Effector CD4-positive, alpha-beta T cell (primary cell): ENCODE results near the gene OR4F15. TPM values are rescaled to one million over a fixed set of nuclear protein-coding genes. Genes with fewer than 3 reads are reported as not detected.
"Not testable (repeated sequence)": the region's sequence is repeated elsewhere in the genome, so short reads cannot be mapped to it uniquely, and the experiment has no call there.

Experiments used
- DNase-seq: peaks from one replicate; pipeline ENCODE4 v3.0.0-alpha.2; 2020
- total RNA-seq: gene quantifications from one replicate; lab custom pipeline; 2026; lab: John Stamatoyannopoulos, UW

OR4F15 gene, protein sequence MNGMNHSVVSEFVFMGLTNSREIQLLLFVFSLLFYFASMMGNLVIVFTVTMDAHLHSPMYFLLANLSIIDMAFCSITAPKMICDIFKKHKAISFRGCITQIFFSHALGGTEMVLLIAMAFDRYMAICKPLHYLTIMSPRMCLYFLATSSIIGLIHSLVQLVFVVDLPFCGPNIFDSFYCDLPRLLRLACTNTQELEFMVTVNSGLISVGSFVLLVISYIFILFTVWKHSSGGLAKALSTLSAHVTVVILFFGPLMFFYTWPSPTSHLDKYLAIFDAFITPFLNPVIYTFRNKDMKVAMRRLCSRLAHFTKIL
- not detected for total RNA-seq

DNA sequence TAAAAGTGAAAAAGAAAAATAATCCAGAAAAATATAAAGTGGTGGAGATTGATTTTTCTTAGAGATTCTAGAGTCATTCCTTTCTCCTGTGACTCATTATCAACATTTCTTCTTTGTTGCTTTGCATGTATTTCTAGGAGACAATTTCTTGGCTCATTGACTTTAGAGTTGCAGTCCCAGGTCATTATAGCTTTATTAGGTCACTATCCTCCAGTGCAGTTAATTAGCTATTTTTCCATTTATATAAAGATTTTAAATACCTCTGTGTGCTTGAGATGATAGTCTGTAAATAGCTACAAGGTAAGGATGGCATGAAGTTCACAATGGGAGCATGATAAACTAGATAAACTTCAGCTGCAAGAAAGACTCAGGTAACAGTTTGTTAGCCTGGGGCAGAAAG is at the start of gene OR4F15:
OR4F15 (plus strand) TSS at position 301 of the 400 bp plus-strand sequence. CDS start 5,985 bp downstream, outside the sequence.
- no peak for DNase-seq

DNA sequence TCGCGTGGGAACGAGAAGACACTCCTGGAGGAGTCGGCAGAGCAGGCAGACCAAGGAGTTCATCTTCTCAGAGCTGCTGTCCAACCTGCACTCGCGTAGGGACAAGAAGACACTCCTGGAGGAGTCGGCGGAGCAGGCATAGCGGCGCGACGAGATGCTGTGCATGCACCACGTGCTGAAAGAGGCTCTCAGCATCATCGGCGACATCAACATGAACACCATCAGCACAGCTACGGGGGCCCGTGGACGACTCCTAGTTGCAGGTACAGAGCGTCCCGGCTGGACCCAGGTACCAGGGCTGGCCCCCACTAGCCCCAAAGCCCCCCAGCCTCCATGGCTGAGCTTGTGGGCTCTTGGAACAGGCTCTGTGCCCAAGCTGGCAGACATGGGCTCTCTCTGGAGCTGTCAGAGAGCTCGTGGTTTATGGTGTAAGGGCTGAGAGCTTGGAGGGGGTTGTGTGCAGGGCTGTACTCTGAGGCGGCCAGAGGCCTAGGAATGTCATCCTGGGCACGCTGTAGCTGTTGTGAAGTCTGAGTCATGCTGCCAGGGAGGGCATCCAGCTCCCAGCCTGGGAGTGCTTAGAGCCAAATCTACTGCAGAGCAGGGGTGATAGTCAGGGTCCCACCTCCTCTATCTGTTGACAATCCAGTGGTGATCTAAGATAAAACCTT is 47.2 kb upstream of the OR4F15 start:
- DNase-seq: not testable (repeated sequence)

DNA sequence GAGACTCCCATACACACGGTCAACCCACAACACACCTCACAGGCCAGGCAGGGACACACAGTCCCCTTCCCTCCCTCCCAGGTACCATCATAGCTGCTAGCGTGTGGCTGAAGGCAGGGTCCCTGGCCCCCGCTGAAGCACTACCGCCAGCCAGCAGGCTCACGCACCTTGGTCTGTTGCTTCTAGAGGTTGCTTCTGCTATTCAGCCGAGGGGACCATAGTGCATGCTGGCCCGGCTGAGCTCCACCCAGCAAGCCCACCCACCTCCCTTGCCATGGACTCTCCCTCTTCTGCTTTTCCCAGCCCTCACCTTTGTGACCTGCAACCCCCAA is 46.7 kb upstream of the OR4F15 start:
- not testable (repeated sequence) for DNase-seq

DNA sequence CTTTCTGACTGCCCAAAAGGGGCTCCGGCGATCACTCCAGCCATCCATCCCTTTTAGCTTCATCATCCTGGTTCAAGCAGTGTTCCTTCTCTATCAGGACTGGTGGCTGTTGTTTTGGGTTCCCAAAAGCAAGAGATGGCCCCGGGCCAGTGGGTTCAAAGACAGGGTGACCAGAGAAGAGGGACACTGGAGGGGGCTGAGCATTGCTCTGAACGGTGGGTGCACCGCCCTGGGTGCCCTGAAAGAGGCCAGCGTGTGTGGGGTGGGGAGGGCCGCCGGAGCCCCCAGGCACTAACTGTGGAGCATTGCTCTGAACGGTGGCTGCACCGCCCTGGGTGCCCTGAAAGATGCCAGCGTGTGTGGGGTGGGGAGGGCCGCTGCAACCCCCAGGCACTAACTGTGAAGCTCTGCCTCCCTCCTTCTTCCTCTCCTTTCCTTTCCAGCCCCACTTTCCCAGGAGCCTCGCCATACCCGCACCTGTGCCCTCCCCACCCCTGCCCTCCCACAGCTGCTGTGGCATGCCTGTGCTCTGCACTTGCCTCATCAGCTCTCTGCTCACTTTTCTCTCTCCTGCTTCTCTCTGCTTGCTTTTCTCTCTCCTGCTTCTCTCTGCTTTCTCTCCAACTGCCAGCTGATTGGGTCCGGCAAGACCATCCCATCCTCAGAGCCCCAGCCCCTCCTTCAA is 46.1 kb upstream of the OR4F15 start:
- no peak for DNase-seq

DNA sequence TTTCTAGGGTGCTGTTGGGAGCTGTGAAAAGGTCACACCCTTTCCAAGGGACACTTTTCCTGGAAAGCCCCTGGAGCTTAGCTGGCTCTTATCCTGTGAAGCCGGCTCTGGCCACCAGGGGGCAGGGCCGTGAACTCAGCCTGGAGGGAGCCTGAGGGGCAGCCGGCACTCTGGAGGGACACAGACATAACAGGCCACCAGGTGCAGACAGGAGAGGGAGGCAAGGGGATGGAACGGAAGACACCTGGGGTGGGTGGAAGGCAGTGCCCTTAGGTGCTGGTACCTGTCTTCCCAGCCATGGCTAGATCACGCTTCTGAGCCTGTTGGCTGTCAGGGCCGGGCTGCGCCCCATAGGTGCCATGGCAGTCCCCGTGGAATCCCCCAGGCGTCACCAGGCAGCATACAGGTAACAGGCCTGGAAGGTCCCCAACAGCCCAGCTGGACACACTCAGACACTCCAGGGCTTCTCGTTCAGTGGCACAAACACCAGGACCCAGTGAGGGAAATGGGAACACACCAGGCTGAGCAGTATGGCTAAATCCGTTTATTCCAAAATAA is 44.8 kb upstream of the OR4F15 start:
- not testable (repeated sequence) for DNase-seq

DNA sequence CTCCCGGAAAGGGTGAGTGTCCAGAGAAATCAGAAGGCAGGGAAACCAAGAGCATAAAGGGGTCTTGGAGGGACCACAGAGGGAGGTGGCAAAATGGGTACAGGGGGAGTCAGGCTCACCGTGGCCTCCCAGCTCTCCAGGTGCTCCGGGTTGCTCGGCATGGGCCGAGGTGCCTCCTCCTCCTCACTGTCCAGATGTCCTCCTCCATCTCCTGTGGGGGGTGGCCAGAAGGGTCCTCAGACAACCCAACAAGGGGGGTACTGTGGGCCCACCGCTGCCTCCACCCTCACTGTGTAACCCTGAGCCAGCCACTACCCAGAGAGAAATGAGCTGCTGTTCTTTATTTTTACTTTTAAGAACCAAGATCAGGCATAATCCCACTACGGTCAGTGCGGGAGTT is 39.1 kb upstream of the OR4F15 start:
- no peak for DNase-seq

DNA sequence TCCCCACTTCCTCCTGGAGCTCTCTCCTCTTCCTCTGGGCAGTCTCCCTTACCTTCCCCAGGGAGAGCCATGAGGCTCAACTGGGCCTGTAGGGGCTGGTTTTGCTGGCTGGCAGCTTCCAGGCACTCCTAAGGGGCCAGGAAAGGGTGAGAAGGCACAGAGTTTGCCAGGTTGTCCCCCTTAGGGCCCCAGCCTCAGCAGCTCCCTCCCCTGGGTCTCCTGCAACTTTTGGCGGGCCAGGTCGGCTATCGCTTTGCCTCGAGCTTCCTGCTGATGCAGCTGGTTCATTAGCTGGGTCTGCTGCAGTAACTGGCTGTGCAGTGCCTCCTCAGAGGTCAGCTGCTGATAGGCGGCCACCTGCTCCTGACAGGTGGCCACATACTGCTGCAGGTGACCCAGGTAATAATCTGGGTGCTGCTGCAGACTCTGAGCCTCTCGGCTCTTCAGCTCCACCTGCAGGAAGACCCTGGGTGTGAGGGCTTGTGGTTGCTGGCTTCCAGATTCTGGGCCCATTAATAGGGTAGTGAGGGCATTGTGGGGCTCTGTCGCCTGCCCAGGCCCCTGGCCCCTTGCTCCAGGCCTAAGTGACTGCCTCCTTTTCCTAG is 38.4 kb upstream of the OR4F15 start:
- DNase-seq: no peak

DNA sequence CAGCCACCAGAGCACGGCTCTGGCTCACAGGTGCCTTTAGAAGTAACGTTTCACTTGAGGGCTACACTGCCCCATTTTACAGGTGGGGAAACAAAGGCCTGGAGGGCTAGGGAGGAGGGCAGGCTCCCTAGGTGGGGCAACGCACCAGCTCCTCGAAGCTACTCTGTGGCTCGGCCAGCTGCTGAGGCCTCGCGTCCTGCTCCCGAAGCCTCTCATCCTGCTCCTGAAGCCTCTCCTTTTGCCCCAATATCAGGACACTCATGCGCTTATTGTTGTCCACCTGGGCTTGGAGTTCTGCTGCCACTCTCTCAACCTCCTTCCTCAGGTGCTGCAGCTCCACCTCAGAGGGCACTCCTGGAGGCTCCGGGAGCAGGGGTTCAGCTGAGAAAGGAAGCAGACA is 36.9 kb upstream of the OR4F15 start:
- no peak for DNase-seq

DNA sequence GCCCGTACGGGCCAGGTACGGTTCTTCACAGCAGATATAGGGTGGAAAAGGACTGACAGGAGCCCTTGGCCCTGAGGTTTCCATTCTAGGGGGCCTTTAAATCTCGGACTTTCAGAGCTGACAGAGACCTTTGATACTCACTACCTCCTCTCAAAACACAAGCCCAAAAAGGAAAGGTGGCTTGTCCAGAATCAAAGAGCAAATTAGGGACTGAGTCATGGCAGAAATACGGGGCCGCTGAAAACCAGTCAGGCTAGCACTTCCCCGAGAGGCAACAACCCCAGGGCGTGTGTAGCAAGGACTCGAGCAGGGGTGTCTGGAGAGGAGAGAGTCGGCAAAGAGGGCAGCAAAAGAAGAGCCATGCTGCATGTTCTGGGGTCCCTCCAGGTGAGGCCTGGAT is 33.4 kb upstream of the OR4F15 start:
- not testable (repeated sequence) for DNase-seq

DNA sequence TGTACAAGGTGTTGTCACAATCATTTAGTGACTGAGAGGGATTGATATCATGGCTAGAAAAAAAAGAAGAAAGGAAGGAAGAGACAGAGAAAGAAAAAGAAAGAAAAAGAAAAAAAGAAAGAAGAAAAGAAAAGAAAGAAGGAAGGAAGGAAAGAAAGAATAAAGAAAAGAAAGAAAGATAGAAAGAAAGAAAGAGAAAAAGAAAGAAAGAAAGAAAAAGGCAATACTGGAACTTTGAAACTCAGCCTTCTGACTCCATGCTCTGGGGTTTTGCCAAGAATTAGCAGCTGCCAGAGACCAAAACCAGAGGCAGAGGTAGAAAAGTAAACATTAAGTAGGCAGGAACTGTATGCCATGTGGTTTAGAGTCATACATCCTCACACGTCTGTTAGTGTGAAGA is 31.8 kb upstream of the OR4F15 start:
- not testable (repeated sequence) for DNase-seq

DNA sequence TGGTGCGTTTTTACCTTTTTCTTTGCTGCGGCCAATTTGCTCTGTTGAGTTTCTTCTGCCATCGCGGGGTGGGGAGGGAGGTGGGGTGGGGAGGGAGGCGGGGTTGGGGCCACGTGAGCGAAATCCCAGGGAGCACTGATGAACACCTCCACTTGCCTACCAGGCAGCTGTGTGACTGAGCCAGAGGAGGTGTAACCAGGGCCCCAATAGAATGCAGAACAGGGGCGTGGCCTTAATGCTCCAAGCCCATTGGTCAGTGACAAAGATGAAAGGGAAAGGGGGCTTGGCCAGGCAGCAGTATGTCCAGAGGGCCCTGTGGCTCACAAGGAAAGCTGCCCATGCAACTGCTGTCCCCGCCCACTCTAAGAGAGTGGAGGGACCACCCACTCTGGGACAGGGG is 30.1 kb upstream of the OR4F15 start:
- no peak for DNase-seq

DNA sequence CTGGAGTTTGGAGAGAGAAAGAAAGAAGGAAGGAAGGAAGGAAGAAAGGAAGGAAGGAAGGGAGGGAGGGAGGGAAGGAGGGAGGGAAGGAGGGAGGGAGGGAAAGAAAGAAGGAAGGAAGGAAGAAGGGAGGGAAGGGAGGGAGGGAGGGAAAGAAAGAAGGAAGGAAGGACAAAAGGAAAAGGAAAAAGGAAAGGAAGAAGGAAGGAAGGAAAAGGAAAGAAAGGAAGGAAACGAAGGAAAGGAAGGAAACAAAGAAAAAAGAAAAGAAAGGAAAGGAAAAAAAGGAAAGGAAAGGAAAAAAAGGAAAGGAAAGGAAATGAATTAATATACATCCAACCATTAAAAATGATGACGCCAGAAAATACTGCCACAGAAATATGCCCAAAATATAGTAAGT is 27.4 kb upstream of the OR4F15 start:
- no peak for DNase-seq

DNA sequence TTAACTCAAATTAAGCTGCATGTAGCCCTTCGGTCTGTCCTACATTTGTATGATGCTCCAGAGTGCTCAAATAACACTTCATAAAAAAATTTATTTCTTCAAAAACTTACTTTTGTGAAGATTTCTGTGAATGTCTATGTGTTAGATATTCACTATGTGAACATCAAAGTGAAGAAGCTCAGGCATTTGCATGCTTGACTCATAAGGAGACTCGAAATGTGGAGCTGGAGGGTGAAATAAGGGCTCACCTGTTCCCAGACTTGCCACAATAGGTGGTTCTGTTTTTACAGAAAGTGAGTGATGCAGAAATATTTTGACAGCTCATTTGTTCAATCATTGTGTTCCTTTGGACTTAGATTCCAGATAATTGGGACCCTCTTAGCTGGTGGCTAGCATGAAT is 25.6 kb upstream of the OR4F15 start:
- DNase-seq: not testable (repeated sequence)

DNA sequence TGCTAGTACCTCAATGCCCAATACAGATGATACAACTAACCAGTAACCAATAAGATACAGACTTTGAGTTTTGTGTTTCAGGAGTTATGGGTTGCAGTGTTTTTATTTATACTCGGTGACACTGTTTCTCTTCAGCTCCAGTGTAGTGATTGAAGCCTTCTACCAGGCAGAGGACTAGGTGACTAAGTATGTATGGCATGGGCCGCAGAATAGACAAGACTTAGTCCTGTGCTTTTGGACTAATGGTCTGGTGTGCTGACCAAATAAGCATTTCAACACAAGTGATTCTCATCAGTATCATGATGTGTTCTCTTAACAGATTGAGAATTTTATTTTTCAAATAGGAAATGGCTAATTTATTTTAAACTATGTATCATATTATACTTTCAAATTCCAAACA is 24.0 kb upstream of the OR4F15 start:
- not testable (repeated sequence) for DNase-seq

DNA sequence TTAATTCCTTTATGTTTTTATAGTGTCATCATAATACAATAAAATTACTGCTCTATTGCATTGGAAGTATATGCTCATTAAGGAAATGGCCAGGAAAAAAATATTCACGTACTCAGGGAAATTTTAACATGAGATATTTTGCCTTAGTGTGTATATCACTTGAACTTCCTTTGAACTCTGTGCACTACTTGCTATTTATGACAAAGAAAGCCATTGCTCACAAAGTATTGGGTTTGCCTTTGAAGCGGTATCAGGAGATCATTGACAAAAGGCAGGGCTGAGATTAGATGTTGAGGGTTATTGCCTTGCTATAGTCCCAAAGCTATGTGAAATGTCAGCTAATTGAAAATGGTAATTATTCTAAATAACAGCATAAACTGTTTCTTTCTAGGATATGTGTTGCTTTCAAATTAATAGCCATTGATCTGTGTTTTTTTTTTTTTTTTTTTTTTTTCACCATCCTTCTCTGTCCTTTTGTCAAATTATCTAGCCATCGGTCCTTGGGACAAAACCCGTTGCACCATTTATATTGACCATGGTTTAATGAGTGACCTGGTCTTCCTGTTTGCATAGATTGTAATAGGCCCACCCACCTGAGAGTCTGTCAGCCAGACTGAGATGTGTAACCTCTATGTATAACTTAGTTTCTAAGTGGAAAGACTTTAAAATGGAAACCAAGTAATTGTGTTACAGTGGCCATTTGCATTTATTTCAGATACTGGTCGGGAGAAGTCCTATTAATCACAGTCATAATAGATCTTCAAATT is 23.3 kb upstream of the OR4F15 start:
- not testable (repeated sequence) for DNase-seq

DNA sequence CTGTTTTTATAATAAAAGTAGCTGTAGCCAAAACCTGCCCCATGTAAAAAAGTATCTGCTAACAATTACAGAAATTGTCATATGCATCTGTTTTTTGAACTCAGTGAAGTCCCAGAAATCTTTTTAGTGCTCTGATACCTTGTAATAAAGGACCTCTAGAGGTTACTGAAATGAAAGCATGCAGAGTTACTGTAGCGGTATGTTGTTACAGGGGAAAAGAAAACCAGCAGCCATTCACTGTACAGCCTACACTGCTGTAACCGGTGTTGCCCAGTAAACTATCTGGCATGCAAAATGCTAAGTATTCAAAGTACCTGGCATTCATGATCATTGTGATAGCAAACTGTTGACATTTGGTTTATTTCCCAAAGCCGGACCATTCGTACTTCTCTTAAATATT is 21.3 kb upstream of the OR4F15 start:
- not testable (repeated sequence) for DNase-seq

DNA sequence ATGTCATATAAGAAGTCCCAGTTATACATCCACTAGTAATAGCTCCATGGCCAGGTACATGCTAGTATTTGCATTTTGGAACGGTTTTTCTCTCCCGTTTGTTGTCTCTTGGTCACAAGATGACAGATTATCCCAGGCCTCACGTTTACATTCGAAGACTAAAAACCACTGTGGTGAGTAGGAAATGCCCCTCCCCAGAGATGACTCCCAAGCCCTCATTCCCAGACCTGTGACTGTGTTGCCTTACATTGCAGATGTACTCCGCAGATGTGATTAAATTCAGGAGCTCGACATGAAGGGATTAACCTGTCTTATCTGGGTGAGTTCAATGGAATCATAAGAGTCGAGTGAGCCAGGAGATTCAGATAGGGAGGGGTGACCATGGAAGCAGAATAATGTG is 18.0 kb upstream of the OR4F15 start:
- not testable (repeated sequence) for DNase-seq

DNA sequence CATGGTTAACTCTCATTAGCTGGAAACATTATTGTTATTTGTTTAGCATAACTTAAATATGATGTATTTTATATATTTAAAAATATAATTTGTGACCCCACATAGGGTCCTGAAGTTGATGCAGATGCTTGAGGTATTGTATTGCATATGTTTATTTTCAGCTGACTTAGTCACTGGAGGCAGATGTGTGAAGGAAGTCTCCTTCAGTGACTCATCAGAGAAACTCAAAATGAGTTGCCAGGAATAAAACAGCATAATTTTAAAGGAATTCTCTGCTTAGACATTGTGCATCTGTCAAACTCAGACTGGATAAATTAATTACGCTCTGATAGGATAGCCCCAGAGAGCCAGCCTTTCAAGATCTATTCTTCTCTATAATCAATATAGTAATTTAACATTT is 16.5 kb upstream of the OR4F15 start:
- DNase-seq: no peak

DNA sequence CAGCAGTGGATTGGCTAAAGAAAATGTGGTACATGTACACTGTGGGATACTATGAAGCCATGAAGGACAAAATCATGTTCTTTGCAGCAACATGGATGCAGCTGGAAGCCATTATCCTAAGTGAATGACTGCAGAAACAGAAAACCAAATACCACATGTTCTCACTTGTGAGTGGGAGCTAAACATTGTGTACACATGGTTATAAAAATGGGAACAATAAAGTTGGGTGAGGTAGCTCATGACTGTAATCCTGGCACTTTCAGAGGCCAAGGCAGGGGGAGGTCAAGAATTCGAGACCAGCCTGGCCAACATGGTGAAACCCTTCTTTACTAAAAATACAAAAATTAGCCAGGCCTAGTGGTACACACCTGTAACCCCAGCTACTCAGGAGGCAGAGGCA is 12.3 kb upstream of the OR4F15 start:
- no peak for DNase-seq

DNA sequence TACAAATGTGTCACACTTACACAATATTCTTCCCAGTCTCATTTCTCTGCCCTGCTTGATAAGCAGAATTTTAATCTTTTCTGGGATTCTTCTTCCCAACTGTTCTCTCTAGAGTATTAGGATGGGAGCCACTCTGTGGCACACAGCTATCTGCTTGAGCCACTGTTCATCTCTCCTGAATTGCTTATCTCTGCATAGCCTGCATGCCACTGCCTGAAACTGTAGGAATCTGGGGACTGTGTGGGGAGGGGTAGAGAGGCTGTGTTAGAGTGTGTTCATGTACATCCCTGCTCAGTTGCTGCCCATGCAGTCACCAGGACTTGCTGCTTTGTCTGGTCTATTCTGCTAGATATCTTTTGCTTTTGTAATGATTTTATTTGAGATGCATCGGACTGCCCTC is 11.0 kb upstream of the OR4F15 start:
- DNase-seq: no peak

DNA sequence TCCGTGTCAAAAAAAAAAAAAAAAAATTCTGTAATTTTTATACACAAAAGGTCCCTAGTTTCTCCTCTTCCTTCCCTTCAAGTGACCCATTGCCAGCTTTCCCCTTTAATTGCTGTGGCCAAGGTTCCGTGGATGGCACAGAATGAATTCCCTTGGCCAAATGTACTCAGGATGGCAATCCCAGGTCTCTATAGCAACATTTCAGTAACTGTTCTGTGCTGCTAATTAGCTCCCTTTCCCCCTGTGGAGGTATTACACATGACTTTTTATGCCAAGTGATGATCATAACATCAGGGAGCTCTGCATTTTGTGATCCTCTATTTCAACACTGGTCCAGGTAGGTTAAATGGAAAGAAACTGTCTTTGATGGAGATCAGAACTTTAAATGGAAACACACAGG is 8.8 kb upstream of the OR4F15 start, which contains the start of gene OR4F6:
OR4F6 (plus strand) TSS at position 301 of the 400 bp plus-strand sequence. CDS start 2,211 bp downstream, outside the sequence.
- DNase-seq: no peak

DNA sequence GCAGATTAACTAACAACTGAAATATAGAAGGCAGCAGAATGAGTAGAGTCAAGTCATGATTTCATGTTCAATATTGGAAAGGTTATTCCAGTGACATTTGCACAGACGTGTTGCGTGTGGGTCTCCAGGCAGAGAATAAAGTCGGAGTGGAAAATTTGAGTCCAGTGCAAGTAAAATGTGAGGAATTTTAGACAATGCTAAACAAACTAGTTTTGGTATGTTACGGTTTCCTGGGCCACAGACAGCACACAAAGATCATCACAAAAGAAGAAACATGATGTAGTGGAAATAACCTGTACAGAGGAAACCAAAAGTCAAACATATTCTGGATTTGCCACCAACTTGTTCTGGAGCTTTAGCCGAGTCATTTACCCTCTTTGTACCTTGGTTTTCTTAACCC is 8.3 kb upstream of the OR4F15 start:
- no peak for DNase-seq
